ENCODE results near the gene AMDHD2. TPM values are rescaled to one million over a fixed set of nuclear protein-coding genes. Genes with fewer than 3 reads are reported as not detected.

Gene AMDHD2
- total RNA-seq, 4 donors from 2014 or later, result 32.9 to 50.3 (median 42.2) TPM

- 33 to 38% methylated on average over 15 of the region's 15 CpGs for WGBS, 2 donors
- no peak for TF ChIP-seq POLR2A (IDR thresholded peaks at IDR 0.05)
- TF ChIP-seq, protein P1, sequence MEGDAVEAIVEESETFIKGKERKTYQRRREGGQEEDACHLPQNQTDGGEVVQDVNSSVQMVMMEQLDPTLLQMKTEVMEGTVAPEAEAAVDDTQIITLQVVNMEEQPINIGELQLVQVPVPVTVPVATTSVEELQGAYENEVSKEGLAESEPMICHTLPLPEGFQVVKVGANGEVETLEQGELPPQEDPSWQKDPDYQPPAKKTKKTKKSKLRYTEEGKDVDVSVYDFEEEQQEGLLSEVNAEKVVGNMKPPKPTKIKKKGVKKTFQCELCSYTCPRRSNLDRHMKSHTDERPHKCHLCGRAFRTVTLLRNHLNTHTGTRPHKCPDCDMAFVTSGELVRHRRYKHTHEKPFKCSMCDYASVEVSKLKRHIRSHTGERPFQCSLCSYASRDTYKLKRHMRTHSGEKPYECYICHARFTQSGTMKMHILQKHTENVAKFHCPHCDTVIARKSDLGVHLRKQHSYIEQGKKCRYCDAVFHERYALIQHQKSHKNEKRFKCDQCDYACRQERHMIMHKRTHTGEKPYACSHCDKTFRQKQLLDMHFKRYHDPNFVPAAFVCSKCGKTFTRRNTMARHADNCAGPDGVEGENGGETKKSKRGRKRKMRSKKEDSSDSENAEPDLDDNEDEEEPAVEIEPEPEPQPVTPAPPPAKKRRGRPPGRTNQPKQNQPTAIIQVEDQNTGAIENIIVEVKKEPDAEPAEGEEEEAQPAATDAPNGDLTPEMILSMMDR (IDR thresholded peaks at IDR 0.05), result no peak
- no peak overlapping the region for H3K4me3 ChIP-seq (ENCODE audit: low read depth, poor library complexity, severe bottlenecking)
- DNase-seq (ENCODE audit: low spot score in 2 of 2), result no peak
- intact Hi-C loops (cut with DNase I; ENCODE audit: low total_unique reads), result no loop called here
Measured at GRCh38 chr16:2512735-2513404, 7.3 kb upstream of the AMDHD2 start.

DNA sequence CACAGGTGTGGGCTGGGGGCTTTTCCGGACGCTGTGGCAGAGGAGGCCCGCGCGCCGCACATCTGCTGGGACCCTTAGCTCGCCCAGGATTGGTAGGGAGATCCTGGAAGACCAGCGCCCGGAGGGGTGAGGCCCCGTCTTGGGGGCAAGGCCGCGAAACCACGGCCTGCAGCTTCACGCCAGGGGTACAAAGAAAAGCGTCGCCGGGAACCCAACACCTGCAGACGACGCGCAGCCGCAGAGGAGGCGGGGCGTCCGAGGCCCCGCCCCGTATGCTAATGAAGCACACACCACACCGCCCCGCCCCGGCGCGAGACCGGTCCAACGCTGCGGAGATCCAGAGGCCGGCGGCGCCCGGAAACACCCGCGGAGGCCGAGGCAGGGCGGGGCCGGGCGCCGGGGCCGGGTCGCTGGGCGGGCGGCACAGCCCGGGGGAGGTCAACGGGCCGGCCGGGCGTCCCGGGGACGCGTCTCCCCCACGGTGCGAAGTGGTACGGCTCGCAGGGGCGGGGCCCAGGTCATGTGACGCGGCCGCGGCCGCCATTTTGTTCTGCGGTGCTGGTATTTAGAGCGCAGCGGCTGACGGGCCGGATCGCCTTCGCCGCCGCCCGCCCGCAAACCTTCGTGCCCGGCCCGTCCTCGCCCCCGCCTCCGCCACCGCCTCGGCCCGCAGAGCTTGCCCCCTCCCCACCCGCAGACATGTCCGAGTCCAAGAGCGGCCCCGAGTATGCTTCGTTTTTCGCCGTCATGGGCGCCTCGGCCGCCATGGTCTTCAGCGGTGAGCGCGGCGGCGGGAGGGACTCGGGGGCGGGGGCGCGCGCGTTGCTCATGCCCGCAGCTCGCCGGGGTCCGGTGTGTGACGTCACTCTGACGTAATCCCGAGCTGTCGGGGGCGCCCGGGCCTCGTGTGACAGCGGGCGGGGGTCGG lies 6.5 kb upstream of the AMDHD2 start, which contains the start of gene ATP6V0C:
ATP6V0C (plus strand) TSS at position 548 of the 928 bp plus-strand sequence; CDS start at position 700, 152 bp downstream.
- WGBS, 2 donors, result 1 to 2% methylated on average over 22 to 79 of the region's 122 CpGs

DNA sequence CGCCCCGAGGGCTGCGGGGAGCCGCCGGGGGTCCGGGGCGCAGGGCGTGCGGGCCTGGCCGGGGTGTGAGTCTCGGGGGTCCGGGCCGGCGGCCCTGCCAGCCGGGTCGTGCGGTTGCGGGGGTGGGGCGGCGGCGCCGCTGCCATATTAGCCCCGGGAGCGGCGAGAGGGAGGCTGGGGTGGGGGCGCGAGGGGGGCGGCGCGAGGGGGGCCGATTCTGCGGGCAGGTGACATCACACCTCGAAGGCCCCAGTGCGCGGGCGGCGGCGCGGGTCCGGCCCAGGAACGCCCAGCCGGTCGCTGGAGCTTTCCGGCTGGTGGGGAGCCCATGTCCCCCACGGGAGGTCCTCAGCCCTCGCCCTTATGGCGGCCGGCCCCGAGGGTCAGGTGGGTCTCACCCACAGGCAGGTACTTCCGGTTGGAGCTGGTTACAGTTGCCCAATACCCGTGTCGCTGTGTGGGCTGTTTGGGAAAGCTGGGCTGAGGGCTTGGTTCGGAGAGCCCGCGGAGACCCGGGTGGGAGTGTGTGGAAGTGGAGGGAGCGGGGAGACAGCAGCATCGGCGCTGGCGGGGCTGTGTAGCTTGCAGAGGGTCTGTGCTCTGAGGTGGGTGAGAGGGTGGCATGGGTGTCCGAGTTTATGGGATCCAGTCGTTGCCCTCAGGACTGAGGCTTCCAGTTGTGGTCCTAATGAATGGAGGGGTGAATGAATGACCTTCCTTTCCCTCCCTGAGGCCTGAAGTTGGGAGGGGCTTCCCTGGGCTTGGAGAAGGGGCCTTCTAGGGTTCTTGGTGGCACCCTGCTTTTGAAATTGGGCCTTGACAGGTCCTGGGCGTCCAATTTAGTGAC lies 5.6 kb upstream of the AMDHD2 start:
- intact Hi-C loops (cut with DNase I; ENCODE audit: low total_unique reads), result no loop called here
- 1% methylated on average over 13 to 62 of the region's 63 CpGs for WGBS, 2 donors
- DNase-seq (ENCODE audit: low spot score in 2 of 2), result no peak
- TF ChIP-seq, protein P1 (IDR thresholded peaks at IDR 0.05), result no peak
- no peak for TF ChIP-seq POLR2A (IDR thresholded peaks at IDR 0.05)
- peak overlapping the region; percentile 95 for H3K4me3 ChIP-seq (ENCODE audit: low read depth, poor library complexity, severe bottlenecking)

More for the DNA sequence above, 6.5 kb upstream of the AMDHD2 start, which contains the start of gene ATP6V0C:
- TF ChIP-seq, protein P1 (IDR thresholded peaks at IDR 0.05), result no peak
- peak in 1 of 2 donors; percentile 93 for TF ChIP-seq POLR2A (IDR thresholded peaks at IDR 0.05)
- intact Hi-C loops (cut with DNase I; ENCODE audit: low total_unique reads), result no loop called here
- peak; percentile 90 to 98 for DNase-seq (ENCODE audit: low spot score in 2 of 2)
- H3K4me3 ChIP-seq (ENCODE audit: low read depth, poor library complexity, severe bottlenecking), result peak within 1 kb of the TSS; percentile 95

DNA sequence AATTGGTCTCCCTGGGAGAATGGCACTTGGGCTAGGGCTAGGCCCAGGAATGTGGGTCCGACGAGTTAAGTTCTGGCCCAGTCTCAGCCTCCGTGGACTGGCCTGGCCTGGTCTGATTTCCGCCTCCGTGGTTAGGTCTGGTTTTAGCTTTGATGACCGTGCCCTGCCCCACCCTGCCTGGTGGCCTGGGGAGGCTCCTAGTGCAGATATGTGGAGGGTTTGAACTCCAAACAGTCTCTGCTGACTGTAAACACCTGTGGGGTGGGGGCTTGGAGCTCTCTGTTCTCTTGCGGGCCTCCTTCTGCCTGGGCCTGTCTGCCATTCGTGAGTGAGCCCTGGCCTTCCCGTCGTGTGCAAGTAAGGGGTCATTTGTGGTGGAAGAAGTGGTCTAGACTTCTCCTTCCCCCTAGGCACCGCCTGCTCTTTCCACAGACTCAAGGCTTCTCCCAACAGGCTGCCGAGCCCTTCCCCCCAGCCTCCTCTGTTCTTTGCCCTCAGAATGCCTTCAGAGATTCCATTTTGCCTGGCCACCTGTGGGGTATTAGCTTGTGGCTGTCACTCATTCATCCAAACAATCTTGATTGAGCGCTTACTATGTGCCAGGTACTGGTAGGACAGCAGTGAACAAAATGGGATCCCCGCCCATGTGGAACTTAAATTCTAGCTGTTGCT lies 4.9 kb upstream of the AMDHD2 start:
- H3K4me3 ChIP-seq (ENCODE audit: low read depth, poor library complexity, severe bottlenecking), result peak overlapping the region; percentile 95
- 17 to 22% methylated on average over 12 to 14 of the region's 14 CpGs for WGBS, 2 donors
- DNase-seq (ENCODE audit: low spot score in 2 of 2), result no peak
- intact Hi-C loops (cut with DNase I; ENCODE audit: low total_unique reads), result no loop called here
- TF ChIP-seq, protein P1 (IDR thresholded peaks at IDR 0.05), result no peak
- TF ChIP-seq POLR2A (IDR thresholded peaks at IDR 0.05), result no peak
